GM06990 (cell line): ENCODE measurements around the gene NCEH1.
"Not testable (repeated sequence)": the region's sequence is repeated elsewhere in the genome, so short reads cannot be mapped to it uniquely, and the experiment has no call there.

ENCODE experiments used
- DNase-seq: peaks from one replicate; pipeline ENCODE4 v3.0.0-alpha.2; 2011; ENCODE audit not compliant: insufficient read length; ENCODE audit errors: extremely low read depth
- H3K27me3 ChIP-seq: replicated peaks from 2 replicates; pipeline ENCODE4 v1.6.0; 2011; ENCODE audit warnings: low read length; ENCODE audit not compliant: control insufficient read depth, insufficient read depth
- H3K36me3 ChIP-seq: 2 replicates; pipeline ENCODE4 v1.5.1; 2011; ENCODE audit warnings: low read length; ENCODE audit not compliant: control insufficient read depth, insufficient read depth
- H3K4me3 ChIP-seq: replicated peaks from 2 replicates; pipeline ENCODE4 v1.5.1; 2011; ENCODE audit warnings: low read depth, mild to moderate bottlenecking, control low read depth, low read length
- CTCF ChIP-seq: IDR thresholded peaks from 2 replicates; pipeline ENCODE4 v1.5.1; 2011; ENCODE audit warnings: low read length, control low read depth, mild to moderate bottlenecking, inconsistent platforms; ENCODE audit not compliant: insufficient read depth, poor library complexity, severe bottlenecking

The NCEH1 gene

GRCh38 chr3:172673210-172673679, 37.6 kb downstream of the NCEH1 start:
- Histone ChIP-seq H3K36me3 (no peaks in the 10 kb centered on the region), H3K27me3 (no peaks in the 10 kb centered on the region), H3K4me3 (no peak overlapping the region)
- DNase-seq, result no peak
- TF ChIP-seq CTCF, result peak; percentile 72

- no peak for DNase-seq
- TF ChIP-seq CTCF, result no peak
- Histone ChIP-seq H3K27me3 (no peaks in the 10 kb centered on the region), H3K4me3 (no peak overlapping the region), H3K36me3 (no peaks in the 10 kb centered on the region)
These were observed 41.8 kb downstream of the NCEH1 start for GRCh38 chr3:172669021-172669420.

- DNase-seq, result peak; percentile 25
- Histone ChIP-seq H3K27me3 (no peaks in the 10 kb centered on the region), H3K36me3 (no peaks in the 10 kb centered on the region), H3K4me3 (no peak overlapping the region)
- peak; percentile 85 for TF ChIP-seq CTCF
These were observed 43.8 kb downstream of the NCEH1 start for GRCh38 chr3:172666873-172667694.

- DNase-seq, result no peak
- no peaks in the 10 kb centered on the region for H3K27me3 ChIP-seq
- peak; percentile 13 for TF ChIP-seq CTCF
- H3K4me3 ChIP-seq, result no peak overlapping the region
- no peaks in the 10 kb centered on the region for H3K36me3 ChIP-seq
These were observed 44.5 kb downstream of the NCEH1 start for GRCh38 chr3:172666181-172666872.

GRCh38 chr3:172665510-172665909, 45.4 kb downstream of the NCEH1 start:
- not testable (repeated sequence) for H3K27me3 ChIP-seq, H3K36me3 ChIP-seq, DNase-seq, H3K4me3 ChIP-seq

GRCh38 chr3:172660421-172660820, 50.4 kb downstream of the NCEH1 start:
- not testable (repeated sequence) for DNase-seq, H3K4me3 ChIP-seq, H3K27me3 ChIP-seq, H3K36me3 ChIP-seq
